HL-60 (cell line): ENCODE measurements around the gene MRPS25.

Experiments
- CTCF ChIP-seq: IDR thresholded peaks from one replicate; pipeline ENCODE4 v1.5.1; 2011; ENCODE audit warnings: low read length, control low read depth, inconsistent platforms; ENCODE audit not compliant: insufficient read depth
- SPI1 ChIP-seq: IDR thresholded peaks from 2 replicates; pipeline ENCODE4 v1.6.1; 2012; ENCODE audit warnings: low read depth, mild to moderate bottlenecking, borderline replicate concordance

- TF ChIP-seq SPI1: no peak
- TF ChIP-seq CTCF: no peak
Observed at GRCh38 chr3:15065550-15066007, 464 bp upstream of the MRPS25 start.
